ENCODE data around the gene PLA2G4C. TPM values are rescaled to one million over a fixed set of nuclear protein-coding genes. Genes with fewer than 3 reads are reported as not detected.

The PLA2G4C gene
- total RNA-seq, 2 donors from 2014 or later, result 23.2 to 40.0 TPM

DNA sequence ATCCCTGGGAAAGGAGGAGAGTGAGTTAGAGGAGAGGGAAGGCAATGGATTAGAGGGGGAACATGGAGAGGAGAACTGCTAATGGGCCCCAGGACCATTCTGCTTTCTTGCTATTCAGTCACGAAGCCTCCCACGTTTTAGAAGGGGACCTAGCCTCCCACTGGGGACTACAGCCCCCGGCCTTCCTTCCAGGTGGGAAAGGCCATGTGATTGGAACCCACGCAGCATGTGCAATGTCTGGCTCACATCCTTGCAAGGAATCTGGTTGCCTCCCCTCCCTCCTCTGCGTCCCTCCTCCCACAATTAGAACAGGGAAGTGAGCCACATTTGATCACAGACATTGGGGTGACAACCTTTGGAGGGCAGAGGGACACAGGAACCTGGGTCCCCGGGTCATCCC, 22.5 kb upstream of the PLA2G4C start:
- H3K27me3 ChIP-seq, result no peaks in the 10 kb centered on the region
- TF ChIP-seq, protein P1, sequence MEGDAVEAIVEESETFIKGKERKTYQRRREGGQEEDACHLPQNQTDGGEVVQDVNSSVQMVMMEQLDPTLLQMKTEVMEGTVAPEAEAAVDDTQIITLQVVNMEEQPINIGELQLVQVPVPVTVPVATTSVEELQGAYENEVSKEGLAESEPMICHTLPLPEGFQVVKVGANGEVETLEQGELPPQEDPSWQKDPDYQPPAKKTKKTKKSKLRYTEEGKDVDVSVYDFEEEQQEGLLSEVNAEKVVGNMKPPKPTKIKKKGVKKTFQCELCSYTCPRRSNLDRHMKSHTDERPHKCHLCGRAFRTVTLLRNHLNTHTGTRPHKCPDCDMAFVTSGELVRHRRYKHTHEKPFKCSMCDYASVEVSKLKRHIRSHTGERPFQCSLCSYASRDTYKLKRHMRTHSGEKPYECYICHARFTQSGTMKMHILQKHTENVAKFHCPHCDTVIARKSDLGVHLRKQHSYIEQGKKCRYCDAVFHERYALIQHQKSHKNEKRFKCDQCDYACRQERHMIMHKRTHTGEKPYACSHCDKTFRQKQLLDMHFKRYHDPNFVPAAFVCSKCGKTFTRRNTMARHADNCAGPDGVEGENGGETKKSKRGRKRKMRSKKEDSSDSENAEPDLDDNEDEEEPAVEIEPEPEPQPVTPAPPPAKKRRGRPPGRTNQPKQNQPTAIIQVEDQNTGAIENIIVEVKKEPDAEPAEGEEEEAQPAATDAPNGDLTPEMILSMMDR (IDR thresholded peaks at IDR 0.05), result no peak
- H3K4me1 ChIP-seq, result no peaks in the 10 kb centered on the region
- DNase-seq (ENCODE audit: low spot score), result no peak
- no peak overlapping the region for H3K27ac ChIP-seq
- no peaks in the 10 kb centered on the region for H3K9me3 ChIP-seq
- H3K4me3 ChIP-seq, result no peak overlapping the region
- no peaks in the 10 kb centered on the region for H3K36me3 ChIP-seq

DNA sequence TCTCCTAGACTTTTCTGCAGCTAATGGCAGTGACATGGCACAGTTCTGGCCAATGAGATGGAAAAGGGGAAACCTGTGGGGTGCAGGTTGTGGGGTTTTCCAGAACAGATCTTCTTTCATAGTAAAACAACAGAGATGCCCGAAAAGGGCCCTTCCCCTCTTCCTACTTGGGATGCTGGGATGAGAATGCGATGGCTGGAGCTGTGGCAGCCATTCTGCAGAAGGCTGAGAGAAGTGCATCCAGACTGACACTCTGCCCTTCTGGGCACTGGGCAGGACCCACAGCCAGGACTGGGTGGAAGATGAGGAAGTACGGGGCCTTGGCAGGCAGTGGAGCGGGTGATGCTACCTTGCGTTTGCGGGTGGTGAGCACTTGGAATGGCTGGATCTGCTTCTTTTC, 16.9 kb upstream of the PLA2G4C start:
- TF ChIP-seq, protein P1 (IDR thresholded peaks at IDR 0.05), result no peak
- H3K4me3 ChIP-seq, result no peak overlapping the region
- H3K27me3 ChIP-seq, result no peaks in the 10 kb centered on the region
- no peaks in the 10 kb centered on the region for H3K9me3 ChIP-seq
- H3K4me1 ChIP-seq, result no peaks in the 10 kb centered on the region
- H3K36me3 ChIP-seq, result no peaks in the 10 kb centered on the region
- no peak for DNase-seq (ENCODE audit: low spot score)
- no peak overlapping the region for H3K27ac ChIP-seq

DNA sequence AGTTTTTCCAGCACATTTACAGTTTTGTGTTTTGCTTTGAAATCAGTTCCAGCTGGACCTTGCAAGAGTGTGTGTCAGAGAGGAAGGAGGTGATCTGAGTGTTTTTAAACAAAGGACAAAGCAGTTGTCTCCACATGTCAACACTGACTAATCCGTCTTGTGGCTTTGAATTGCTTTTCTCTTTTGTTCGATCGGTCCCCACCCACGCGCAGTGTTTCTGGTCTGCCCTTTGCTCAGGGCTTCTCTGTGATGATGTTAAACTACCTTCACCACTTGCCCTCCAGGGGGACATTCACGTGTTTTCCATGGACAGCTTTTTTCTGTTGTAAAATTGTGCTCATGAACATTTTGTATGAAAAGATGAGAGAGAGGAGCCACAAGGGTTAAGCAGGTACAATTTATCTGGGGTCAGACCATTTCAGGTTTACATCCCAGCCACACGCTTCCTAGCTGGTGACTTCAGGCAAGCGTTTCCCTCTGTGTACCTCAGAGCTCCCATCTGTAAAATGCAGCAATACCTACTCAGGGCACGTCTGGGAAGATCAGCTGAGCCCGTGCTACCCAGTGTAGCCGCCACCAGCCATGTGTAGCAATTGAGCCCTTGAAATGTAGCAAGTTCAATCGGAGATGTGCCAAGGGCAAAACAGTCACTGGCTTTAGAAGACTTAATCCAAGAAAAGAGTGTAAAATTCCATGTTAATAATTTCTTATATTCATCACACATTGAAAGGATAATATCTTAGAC, 13.5 kb upstream of the PLA2G4C start:
- no peak for DNase-seq (ENCODE audit: low spot score)
- Histone ChIP-seq H3K36me3 (no peaks in the 10 kb centered on the region), H3K27me3 (no peaks in the 10 kb centered on the region), H3K4me1 (peaks cover 0 to 7% of the 10 kb centered on the region in 2 donors), H3K27ac (no peak overlapping the region), H3K9me3 (no peaks in the 10 kb centered on the region), H3K4me3 (no peak overlapping the region)
- TF ChIP-seq, protein P1 (IDR thresholded peaks at IDR 0.05), result no peak

DNA sequence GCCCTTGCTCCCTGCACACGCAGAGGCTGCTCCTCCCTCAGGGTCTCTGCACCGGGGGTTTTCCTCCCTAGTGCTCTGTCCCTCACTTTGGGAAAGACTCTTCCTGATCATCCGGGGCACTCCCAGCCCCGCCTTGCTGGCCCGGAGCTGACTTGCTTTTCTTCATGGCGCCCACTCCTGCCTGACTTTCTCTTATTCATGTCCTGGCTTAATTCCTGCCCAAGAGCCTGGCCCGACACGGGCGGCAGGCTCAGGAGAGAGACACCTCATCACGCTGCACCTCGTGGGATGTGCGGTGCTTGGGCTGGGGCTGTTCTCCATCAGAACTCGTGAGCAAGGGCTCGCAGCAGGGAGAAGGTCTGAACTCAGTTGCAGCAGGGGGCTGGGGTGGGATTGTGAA, 11.8 kb upstream of the PLA2G4C start:
- H3K4me3 ChIP-seq, result no peak overlapping the region
- H3K9me3 ChIP-seq, result no peaks in the 10 kb centered on the region
- H3K27ac ChIP-seq, result peak overlapping the region in 1 of 2 donors; percentile 7
- peaks cover 0 to 7% of the 10 kb centered on the region in 2 donors for H3K4me1 ChIP-seq
- H3K27me3 ChIP-seq, result no peaks in the 10 kb centered on the region
- H3K36me3 ChIP-seq, result no peaks in the 10 kb centered on the region
- DNase-seq (ENCODE audit: low spot score), result no peak
- TF ChIP-seq, protein P1 (IDR thresholded peaks at IDR 0.05), result no peak

DNA sequence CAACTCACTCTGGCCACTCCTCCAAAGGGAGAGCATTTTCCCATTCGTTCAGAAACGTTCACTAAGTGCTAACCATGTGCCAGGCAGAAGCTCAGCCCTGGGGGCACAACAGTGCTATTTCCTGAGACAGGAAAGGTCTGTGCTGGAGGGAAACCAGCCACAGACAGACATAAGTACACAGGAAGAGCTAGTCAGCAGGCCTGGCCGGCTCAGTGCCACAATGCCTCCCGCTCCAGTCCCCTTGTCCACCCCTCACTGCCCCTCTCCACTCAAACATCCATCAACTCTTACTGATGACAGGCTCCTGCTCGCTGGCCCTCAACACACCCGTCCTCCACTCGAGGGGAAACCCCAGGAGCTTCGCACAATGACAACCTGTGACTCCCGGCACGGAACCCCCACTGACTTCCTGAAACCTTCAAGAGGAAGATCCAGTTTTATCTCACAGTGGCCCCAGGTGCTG, 11.3 kb upstream of the PLA2G4C start:
- H3K27me3 ChIP-seq, result no peaks in the 10 kb centered on the region
- H3K9me3 ChIP-seq, result no peaks in the 10 kb centered on the region
- H3K36me3 ChIP-seq, result no peaks in the 10 kb centered on the region
- DNase-seq (ENCODE audit: low spot score), result no peak
- no peak overlapping the region for H3K4me3 ChIP-seq
- peaks cover 0 to 7% of the 10 kb centered on the region in 2 donors for H3K4me1 ChIP-seq
- H3K27ac ChIP-seq, result peak overlapping the region in 1 of 2 donors; percentile 7
- TF ChIP-seq, protein P1 (IDR thresholded peaks at IDR 0.05), result no peak

DNA sequence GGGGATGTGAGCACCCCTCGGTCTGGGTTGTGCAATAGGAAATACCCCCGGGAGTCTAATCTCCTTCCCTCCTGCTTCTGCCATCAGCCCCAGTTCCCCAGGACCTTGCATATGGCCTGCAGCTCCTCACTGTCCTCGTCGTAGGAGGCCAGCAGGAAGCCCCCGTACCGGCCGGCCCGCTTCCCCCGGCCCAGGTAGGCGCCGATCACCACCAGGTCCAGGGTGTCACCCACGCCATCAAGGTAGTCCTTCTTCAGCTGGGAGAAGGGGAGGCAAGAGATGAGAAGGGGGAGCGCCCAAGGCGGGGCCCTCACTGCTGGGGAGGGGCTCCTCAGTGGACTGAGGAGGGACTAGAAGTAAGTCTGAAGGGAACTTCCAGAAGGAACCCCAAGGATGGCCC, 10.4 kb upstream of the PLA2G4C start:
- Histone ChIP-seq H3K27me3 (no peaks in the 10 kb centered on the region), H3K9me3 (no peaks in the 10 kb centered on the region), H3K27ac (no peak overlapping the region), H3K4me3 (no peak overlapping the region), H3K36me3 (no peaks in the 10 kb centered on the region), H3K4me1 (peaks cover 0 to 7% of the 10 kb centered on the region in 2 donors)
- TF ChIP-seq, protein P1 (IDR thresholded peaks at IDR 0.05), result no peak
- no peak for DNase-seq (ENCODE audit: low spot score)

Data from right atrium auricular region (tissue), 2 donors.